Measurements from ENCODE around the gene ZNF536. TPM values are rescaled to one million over a fixed set of nuclear protein-coding genes. Genes with fewer than 3 reads are reported as not detected.
"Not testable (repeated sequence)": the region's sequence is repeated elsewhere in the genome, so short reads cannot be mapped to it uniquely, and the experiment has no call there.

The ZNF536 gene
- polyA plus RNA-seq, 4 donors, result 3.0 to 4.1 (median 3.3) TPM

DNA sequence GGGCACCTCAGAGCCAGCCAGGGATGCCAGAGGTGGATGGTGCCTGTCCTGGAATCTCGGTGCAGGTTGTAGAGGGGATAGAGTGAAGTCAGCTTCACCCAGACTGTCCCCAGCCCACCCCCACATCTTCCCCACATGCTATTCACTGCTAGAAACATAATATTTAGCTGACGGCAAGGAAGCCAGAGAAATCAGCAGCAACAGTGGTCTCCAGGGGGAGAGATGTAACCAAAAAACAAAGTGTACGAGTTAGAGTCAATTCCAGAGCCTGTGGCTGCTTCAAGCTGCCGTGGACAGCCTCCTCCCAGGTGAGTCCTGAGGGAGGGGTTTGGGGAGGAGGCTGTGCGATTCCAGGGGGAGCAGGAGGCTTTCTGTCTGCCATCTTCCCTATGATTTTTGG, 97.6 kb downstream of the ZNF536 start:
- DNase-seq (ENCODE audit: low read depth in 4 of 4, low spot score in 3 of 4), result no peak

DNA sequence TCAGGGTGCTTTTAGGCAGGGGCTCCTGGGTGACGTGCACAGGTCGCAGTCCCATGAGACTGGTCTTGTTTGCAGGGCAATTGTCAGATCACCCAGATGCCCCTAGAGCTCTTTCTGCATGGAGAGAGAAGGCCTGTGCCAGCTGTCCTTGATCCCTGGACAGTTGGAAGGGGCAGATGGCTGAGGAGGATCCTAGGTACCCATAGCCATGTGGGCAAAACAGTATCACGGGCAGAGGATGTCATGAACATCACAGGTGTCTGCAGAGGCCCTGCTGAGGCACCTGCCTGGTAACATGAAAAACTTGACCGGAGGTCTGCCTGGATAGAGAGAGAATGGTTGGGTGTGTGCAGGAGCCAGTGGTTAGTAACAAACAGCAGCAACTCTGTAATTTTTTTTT, 99.3 kb downstream of the ZNF536 start:
- no peak for DNase-seq (ENCODE audit: low read depth in 4 of 4, low spot score in 3 of 4)

DNA sequence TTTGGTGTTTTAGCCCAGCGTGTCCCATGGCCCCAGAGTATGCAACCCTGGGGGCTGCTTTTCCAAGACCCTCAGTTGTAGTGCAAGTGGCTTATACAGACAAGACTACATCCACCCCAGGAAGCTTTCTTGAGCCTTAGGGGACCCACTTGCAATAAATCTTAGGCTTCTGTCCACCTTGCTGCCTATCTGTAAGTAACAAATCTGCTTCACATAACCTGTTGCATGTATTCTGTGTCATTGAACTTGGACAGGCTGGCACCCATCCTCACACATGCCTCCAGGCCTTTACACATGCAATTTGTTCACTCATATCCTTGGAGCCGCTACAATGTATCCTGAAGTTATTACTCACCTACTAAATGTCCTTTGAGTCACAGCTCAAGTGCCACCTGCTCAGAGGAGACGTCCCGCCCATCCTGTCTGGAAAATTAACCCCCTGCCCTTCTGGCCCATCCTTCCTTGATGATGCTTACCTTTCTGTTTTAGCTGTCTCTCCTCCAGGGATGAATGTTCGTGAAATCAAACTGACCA, 101.2 kb downstream of the ZNF536 start:
- no peak for DNase-seq (ENCODE audit: low read depth in 4 of 4, low spot score in 3 of 4)

DNA sequence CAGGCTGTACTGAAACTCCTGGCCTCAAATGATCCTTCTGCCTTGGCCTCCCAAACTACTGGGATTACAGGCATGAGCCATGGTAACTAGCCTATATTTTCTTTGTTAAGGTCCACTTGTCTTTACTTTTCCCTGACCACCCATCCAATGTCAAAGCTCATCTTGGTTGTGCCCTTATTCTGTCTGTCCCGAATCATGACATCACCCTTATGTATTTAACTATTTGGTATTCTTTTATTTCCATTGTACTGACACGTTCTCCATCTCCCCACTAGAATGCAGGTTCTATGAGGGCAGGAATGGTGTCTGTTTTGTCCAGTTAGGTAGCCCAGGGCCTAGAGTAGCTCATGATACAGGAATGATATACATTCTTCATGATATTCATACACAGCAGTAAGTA, 104.8 kb downstream of the ZNF536 start:
- no peak for DNase-seq (ENCODE audit: low read depth in 4 of 4, low spot score in 3 of 4)

DNA sequence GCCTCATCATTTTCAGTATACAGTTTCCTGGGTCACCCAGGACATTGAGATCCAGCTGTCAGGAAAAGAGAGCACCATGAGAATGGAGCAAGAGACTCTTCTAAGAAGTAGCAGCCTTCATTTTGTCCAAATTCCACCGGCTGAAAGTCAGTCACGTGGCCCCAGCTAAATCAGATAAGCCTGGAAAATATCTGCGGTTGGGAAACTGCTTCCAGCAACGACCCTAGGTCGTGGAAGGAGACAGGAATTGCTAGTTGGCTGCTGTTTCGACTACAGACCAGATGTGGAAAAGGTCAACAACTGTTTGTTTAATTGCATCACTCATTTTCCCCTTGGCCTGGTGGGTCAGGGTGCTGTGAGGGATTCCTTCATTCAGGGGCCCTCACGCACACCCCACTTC, 107.0 kb downstream of the ZNF536 start:
- DNase-seq (ENCODE audit: low read depth in 4 of 4, low spot score in 3 of 4), result no peak

DNA sequence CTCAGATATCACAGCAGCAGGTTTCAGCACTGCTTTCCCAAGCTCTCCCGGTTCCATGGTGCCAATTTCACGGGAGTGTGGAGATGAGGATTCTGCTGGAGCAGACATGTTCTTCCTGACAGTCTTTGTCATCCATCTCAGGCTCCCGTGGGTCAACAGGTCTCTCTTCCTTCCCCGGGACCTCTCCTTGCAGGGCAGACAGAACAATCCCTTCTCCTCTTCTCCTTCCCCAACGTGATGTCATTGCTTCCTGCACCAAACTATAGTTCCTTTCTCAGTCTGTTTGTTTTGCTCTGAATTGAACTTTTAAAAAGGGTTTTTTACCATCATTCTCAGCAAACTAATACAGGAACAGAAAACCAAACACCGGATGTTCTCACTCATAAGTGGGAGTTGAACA, 107.9 kb downstream of the ZNF536 start:
- no peak for DNase-seq (ENCODE audit: low read depth in 4 of 4, low spot score in 3 of 4)

DNA sequence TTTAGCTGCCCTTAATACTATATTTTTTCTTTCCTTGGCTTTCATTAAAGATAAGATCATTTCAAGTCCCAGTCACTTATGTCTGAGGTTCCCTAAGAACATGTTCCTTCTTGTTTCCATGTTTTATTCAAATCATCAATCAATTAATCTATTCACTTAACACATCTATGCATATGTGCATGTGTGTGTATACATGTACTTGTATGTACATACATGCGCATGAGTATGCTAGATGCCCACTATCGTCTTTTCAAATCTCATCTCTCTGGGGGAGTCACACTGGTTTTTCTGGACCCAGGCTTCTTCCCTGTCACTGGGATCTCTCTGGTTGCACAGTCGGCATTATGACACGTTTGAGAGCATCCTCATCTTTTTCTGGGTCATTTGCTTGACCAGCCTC, 108.9 kb downstream of the ZNF536 start:
- DNase-seq (ENCODE audit: low read depth in 4 of 4, low spot score in 3 of 4), result no peak

DNA sequence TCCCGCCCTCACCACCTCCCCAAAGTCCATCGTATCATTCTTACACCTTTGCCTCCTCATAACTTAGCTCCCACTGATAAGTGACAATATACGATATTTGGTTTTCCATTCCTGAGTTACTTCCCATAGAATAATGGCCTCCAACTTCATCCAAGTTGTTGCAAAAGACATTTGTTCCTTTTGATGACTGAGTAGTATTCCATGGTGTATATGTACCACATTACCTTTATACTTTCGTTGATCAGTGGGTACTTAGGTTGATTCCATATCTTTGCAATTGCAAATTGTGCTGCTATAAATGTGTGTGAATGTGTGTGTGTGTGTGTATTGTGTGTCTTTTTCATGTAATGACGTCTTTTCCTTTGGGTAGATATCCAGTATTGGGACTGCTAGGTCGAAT, 109.6 kb downstream of the ZNF536 start:
- DNase-seq (ENCODE audit: low read depth in 4 of 4, low spot score in 3 of 4), result no peak

DNA sequence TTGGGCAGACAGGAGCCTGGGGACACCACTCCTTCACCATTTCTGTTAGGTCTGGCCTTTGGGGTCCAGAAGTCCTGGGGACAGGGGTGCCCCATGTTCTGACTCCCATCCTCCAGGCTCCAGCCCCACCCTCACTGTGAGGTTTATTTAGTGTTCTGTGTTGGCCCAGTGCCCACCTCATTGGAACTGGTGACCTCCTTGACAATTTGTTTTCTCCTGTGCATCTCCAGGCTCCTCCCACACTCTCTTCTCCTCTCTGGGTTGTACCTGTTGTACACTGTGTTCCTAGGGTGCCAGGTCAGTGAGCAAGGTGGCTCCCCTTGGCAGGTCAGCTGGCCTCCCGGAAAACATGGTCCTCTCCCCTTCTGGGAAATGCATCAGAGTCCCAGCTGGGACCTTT, 110.8 kb downstream of the ZNF536 start:
- no peak for DNase-seq (ENCODE audit: low read depth in 4 of 4, low spot score in 3 of 4)

DNA sequence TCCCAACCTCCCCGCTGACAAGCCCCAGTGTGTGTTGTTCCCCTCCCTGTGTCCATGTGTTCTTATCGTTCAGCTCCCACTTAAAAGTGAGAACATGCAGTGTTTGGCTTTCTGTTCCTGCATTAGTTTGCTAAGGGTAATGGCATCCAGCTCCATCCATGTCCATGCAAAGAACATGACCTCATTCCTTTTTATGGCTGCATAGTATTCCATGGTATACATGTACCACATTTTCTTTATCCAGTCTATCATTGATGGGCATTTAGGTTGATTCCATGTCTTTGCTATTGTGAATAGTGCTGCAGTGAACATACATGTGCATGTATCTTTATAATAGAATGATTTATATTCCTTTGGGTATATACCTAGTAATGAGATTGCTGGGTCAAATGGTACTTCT, 114.1 kb downstream of the ZNF536 start:
- not testable (repeated sequence) for DNase-seq (ENCODE audit: low read depth in 4 of 4, low spot score in 3 of 4)

DNA sequence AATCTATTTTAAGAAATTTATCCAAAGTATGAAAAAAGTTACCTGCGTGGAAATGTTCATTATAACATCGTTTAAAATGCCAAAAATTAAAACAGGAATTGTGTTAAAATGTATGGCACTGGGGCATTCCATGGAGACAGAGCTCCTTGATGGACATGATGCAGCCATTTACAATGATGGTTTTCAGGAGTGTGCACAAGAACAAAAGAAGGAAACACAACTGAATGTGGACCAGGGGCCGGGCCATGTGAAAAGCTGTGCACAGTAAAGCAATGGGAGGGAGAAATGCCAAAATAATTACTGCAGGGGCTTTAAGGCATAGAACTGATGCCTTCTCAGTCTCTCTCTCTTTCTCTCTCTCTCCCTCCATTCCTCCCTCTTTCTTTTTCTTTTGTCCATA, 115.0 kb downstream of the ZNF536 start:
- no peak for DNase-seq (ENCODE audit: low read depth in 4 of 4, low spot score in 3 of 4)

DNA sequence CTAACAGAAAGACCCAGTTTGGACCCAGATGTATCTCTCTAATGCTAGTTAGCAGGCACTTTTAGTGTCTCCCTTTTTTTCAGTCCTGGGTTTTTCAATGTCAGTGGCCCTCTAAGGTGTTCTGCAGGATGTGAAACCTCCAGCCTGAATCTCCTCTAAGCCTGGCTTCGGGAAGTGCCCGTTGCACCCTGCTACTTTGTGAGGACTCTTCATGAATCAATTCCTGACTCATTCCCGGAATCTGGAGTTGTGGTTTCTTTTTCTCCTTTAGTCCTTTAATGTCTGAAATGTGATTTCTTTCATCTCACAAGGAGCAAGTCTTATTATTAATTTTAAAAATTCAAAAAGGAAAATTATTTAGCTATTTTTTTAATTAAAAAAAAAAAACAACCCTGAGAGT, 116.0 kb downstream of the ZNF536 start:
- DNase-seq (ENCODE audit: low read depth in 4 of 4, low spot score in 3 of 4), result no peak

DNA sequence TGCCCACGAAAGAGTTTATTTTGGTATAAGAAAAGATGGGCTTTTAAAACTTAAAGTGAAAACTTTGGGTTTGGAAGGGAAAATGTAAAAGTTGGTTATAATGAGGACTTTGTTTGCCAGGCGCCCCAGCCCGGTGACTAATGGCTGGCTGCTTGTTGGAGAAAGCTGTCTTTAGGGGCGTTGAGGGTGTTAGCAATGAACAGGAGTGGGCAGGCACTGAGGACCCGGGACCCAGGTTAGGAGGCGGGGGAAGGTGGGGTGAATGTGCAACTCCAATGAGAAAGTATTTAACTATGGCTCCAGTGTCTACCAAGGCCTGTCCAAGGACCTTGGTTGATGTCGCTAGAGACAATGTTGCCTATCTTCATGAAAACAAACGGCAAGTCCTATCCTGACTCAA, 118.6 kb downstream of the ZNF536 start:
- DNase-seq (ENCODE audit: low read depth in 4 of 4, low spot score in 3 of 4), result no peak

DNA sequence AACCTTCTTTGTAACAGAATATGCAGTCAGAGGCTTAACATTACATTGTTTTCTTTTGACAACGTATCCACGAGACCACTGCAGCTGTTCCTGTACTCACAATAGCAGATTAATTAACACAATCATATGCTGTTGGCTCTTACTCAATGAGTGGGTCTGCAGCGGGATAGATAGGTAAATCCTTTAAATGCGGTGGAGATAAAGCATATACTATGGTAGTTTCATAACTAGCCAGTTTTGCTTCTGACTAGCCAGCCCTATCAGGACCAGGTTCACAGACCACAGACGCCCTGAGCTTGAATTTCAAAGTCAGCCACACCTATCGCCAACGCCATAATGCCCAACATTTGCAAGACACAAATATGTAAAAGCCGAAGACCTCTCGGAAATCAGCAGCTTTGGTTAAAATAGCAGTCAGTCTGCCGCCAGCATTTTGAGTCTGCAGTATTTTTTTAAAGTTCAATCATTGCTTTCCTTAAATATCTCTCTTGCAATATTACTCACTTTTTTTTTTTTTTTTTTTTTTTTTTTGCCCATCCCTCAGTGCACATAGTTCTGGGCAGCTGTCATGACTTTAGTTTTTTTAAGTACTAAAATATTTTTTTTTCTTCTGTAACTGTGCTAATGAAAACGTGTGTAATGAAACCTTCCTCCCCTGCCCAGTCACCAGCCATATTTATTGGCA, 120.5 kb downstream of the ZNF536 start:
- no peak for DNase-seq (ENCODE audit: low read depth in 4 of 4, low spot score in 3 of 4)

DNA sequence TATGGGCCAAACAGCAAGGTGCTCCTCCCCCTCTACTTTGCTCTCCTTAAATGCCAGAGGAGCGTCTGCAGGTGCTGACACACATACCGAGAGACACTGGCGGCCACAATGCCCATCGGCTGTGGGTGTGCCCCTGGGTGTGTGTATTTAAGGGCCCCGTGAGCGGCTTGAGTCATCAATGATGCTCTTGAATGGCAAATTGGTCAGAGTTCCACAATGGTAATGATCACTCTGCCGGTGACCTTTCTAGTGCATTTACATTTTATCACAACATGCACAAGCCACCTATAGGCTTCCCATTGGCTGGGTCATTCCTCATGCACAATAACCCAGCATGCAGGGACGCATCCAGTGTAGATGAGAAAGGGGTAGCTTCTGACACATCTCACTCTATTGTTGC, 124.8 kb downstream of the ZNF536 start:
- DNase-seq (ENCODE audit: low read depth in 4 of 4, low spot score in 3 of 4), result no peak

DNA sequence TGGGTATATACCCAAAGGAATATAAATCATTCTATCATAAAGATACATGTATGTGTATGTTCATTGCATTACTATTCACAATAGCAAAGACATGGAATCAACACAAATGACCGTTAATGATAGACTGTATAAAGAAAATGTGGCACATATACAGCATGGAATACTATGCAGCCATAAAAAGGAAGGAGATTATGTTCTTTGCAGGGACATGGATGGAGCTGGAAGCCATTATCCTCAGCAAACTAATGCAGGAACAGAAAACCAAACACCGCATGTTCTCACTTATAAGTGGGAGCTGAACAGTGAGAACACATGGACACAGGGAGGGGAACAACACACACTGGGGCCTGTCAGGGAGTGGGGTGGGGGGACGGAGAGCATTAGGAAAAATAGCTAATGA, 125.9 kb downstream of the ZNF536 start:
- DNase-seq (ENCODE audit: low read depth in 4 of 4, low spot score in 3 of 4), result not testable (repeated sequence)

DNA sequence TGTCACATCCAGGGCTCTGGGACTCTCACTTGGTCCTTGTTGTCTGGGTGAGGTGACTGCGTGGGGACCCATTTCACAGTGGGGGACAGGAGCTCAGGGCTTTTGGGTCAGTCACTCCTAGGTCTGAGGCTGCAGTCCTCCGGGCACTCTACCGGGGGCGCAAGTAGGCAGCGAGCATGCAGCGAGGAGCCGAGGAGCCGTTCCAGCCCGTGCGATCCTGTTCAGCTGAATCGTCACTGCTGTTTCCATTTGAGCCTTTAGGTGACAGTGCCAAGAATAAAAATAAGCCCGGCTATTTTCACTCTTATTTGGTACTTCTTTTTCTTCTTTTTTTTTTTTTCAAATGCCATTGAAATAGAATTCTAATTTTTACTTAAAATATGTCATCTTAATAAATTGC, 126.5 kb downstream of the ZNF536 start:
- no peak for DNase-seq (ENCODE audit: low read depth in 4 of 4, low spot score in 3 of 4)

DNA sequence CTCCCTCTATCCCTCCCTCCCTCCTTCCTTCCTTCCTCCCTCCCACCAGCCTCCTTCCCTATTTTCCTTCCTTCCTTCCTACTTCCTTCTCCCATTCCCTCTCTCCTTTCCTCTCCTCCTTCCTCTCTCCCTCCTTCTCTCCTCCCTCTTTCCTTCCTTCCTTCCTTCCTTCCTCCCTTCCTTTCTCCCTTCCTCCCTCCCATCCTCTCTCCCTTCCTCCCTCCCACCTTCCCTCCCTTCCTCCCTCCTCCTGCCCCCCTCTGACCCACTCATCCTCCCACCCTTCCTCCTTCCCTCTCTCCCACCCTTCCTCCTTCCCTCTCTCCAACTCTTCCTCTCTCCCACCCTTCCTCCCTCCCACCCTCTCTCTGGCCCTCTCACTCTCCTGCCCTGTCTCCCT, 132.1 kb downstream of the ZNF536 start:
- no peak for DNase-seq (ENCODE audit: low read depth in 4 of 4, low spot score in 3 of 4)

DNA sequence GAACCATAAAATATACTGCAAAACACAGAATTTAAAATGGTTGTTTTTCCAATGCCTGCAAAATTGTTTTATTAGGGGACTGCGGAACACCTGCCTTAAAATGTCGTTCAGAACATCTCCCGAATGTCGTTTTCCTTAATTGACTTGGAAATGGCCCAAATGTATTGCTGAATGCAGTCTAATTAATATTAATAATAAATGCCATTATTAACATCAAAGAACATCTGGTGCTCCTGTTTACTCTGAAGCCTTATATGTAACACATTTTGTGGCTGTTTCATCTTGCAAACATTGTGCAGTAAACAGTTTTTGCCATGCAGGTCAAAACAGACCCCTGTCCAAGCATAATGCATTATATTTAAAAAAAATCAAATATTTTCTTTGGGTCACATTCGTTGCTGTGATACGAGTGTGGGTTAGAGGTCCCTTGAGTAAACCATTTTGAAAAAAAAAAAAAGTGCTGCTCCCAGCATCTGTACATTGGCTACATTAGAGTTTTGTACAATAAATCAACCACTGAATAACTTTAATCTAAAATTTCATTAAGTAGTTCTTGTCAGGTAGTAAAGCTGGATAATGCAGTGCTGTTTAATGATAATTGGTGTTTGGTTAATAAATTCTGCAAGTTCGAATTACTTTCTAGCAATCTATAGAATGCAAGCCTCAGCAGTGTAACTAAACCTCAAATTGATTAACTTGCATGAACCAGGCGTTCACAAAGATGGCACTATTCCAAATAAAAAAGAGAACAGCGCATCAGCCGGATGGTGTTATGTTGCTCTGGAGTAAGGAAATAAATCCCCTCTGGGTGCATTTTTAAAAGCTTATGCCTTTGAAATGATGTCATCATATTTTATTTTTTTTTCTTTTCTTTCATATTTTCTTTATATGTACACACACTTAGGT, 140.2 kb downstream of the ZNF536 start:
- DNase-seq (ENCODE audit: low read depth in 4 of 4, low spot score in 3 of 4), result no peak

DNA sequence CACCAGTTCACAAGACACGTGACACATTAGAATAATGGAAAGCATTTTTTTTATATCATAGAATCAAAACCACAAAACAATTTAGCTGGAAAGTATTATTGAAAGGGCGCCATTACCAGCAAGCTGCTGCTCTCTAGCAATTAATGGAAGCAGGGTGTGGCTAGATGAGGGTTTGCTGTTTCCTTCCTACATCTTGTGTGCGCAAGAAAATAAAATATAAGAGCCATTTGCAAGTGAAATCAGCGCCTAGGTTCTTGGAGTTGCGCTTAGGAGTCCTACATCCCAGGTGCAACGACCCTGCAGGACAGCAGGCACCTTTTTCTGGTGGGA, 140.9 kb downstream of the ZNF536 start:
- no peak for DNase-seq (ENCODE audit: low read depth in 4 of 4, low spot score in 3 of 4)

DNA sequence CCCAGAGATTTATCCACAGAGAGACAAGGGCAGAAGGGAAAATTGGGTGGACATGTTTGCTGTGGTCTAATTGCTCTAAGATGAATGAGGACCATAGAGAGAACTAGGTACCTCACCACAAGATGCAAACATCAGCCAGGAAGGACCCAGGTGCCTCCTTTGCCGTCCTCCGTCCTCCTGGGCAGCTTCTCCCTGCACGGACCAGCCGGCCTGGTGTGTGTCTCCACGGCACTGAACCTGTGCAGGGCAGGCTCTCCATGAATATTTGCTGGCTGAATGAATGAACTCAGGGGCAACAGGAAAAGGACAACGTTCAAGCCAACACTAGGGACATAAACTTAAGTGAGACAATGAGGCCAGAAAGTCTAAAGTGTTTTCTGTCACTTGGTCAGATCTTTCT, 143.9 kb downstream of the ZNF536 start:
- no peak for DNase-seq (ENCODE audit: low read depth in 4 of 4, low spot score in 3 of 4)

DNA sequence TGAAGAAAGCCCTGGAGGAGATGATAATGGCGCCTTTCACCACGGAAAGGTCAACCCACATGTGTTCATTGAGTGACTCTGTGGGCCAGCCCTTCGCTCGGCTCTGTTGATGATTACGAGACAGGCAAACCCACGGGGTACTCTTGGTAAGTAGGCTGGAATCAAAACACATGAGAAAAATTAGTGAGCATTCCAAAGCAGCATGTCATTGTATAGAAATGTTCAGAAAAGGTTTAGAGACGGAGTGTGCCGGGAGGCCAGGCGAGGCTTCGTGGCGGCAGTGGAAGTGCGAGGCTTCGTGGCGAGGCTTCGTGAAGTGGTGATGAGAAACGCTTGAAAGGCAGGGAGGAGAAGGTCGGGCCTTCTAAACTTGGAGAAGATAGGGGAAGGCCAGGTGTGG, 144.3 kb downstream of the ZNF536 start:
- no peak for DNase-seq (ENCODE audit: low read depth in 4 of 4, low spot score in 3 of 4)

All from right renal pelvis (tissue), 4 donors.